Tibial nerve (tissue), 4 donors: ENCODE results near the gene SAMD3.

Source experiments
- EP300 ChIP-seq, 2 donors: sonication (generic); formaldehyde crosslinking; IDR thresholded peaks; one replicate each; pipeline ENCODE4 v1.6.1; 2017; ENCODE audit warnings: antibody characterized with exemption in 2 of 2, mild to moderate bottlenecking in 1 of 2
- POLR2A ChIP-seq, 2 donors: fragments of 450-650 bp; IDR thresholded peaks; one replicate each; pipeline ENCODE4 v1.6.1; 2017; ENCODE audit warnings: antibody characterized with exemption in 2 of 2, mild to moderate bottlenecking in 2 of 2, moderate library complexity in 2 of 2
- TF ChIP-seq, protein P1 (sequence below), 5 experiments: fragments of 200-600 bp in 3 of 5; fragments of 450-650 bp in 2 of 5; sonication (generic) in 3 of 5; IDR thresholded peaks; one replicate each; pipeline ENCODE4 v1.5.1; 2016 to 2019; ENCODE audit warnings: antibody characterized with exemption in 5 of 5, mild to moderate bottlenecking in 3 of 5, moderate library complexity in 2 of 5

DNA sequence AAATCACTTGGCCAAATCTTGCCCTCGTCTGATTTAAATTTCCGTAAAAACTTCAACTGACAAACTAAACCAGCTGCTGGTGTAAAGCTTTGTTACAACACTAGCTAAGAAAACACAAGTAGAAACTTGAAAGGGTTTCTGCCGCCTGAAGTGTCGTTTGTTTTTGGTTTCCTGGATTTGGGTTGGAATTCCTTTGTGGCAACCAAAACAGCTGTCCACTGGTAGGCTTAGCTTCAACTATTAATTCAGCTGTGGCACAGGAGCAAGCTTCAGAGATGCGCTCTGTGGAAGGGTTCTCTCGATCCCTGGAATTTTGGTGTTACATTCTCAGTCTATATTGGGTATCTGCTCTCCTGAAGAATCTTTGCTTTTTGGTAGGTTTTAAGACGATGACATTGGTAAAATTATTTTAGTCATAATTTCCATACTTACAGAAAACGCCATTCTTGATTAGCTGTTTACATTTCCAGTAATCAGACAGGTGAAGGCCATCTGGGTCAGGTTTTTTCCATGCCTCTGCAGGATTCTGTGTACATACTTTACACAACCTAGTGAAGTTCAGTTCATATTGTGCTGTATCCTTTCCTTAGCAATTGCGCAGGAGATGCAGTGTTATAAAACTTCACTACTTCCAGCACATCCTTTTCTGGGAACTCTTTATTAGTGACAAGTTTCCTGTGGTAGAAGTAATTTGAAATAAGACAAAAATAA lies 29.9 kb upstream of the SAMD3 start:
- TF ChIP-seq, protein P1, sequence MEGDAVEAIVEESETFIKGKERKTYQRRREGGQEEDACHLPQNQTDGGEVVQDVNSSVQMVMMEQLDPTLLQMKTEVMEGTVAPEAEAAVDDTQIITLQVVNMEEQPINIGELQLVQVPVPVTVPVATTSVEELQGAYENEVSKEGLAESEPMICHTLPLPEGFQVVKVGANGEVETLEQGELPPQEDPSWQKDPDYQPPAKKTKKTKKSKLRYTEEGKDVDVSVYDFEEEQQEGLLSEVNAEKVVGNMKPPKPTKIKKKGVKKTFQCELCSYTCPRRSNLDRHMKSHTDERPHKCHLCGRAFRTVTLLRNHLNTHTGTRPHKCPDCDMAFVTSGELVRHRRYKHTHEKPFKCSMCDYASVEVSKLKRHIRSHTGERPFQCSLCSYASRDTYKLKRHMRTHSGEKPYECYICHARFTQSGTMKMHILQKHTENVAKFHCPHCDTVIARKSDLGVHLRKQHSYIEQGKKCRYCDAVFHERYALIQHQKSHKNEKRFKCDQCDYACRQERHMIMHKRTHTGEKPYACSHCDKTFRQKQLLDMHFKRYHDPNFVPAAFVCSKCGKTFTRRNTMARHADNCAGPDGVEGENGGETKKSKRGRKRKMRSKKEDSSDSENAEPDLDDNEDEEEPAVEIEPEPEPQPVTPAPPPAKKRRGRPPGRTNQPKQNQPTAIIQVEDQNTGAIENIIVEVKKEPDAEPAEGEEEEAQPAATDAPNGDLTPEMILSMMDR (IDR thresholded peaks at IDR 0.05): no peak
- no peak for TF ChIP-seq EP300 (IDR thresholded peaks at IDR 0.05)
- no peak for TF ChIP-seq POLR2A (IDR thresholded peaks at IDR 0.05)
